NT2/D1 (cell line): ENCODE data around the gene TAF1C.

Experiments
- DNase-seq: peaks from one replicate; pipeline ENCODE4 v3.0.0-alpha.2; 2011; ENCODE audit warnings: low read depth, low spot score
- H3K27me3 ChIP-seq: 2 replicates; pipeline ENCODE4 v1.6.0; 2011; ENCODE audit warnings: mild to moderate bottlenecking; ENCODE audit not compliant: insufficient read length, insufficient read depth
- H3K36me3 ChIP-seq: 2 replicates; pipeline ENCODE4 v1.6.1; 2011; ENCODE audit warnings: mild to moderate bottlenecking, low read length, mixed read lengths; ENCODE audit not compliant: insufficient read depth, insufficient read length
- H3K4me1 ChIP-seq: 2 replicates; pipeline ENCODE4 v1.5.1; 2011; ENCODE audit not compliant: insufficient read depth, insufficient read length
- H3K4me3 ChIP-seq: 2 replicates; pipeline ENCODE4 v1.5.1; 2011; ENCODE audit warnings: low read depth; ENCODE audit not compliant: insufficient read length
- H3K9ac ChIP-seq: 2 replicates; pipeline ENCODE4 v1.6.0; 2011; ENCODE audit warnings: low read depth; ENCODE audit not compliant: insufficient read length
- H3K9me3 ChIP-seq: 2 replicates; pipeline ENCODE4 v1.5.1; 2011; ENCODE audit warnings: mild to moderate bottlenecking, low read length; ENCODE audit not compliant: insufficient read depth
- SUZ12 ChIP-seq: IDR thresholded peaks from 2 replicates; pipeline ENCODE4 v1.6.1; 2011; ENCODE audit not compliant: insufficient read length, insufficient read depth; ENCODE audit errors: extremely low read depth
- YY1 ChIP-seq: IDR thresholded peaks from 2 replicates; pipeline ENCODE4 v1.6.1; 2011; ENCODE audit not compliant: insufficient read length, insufficient read depth
- ZNF274 ChIP-seq: IDR thresholded peaks from 2 replicates; pipeline ENCODE4 v1.6.1; 2011; ENCODE audit warnings: mild to moderate bottlenecking, low read depth, low read length

TAF1C gene

GRCh38 chr16:84186685-84187437, at the start of gene TAF1C:
Gene TAF1C, minus strand, starts transcription at chr16:84187057. Its CDS starts 2,069 bp downstream, at chr16:84184988.
- DNase-seq: peak; percentile 95
- H3K36me3 ChIP-seq: peaks cover 37% of the 10 kb centered on the region
- H3K27me3 ChIP-seq: no peaks in the 10 kb centered on the region
- peak within 1 kb of the TSS; percentile 100 for H3K9ac ChIP-seq
- peaks cover 3% of the 10 kb centered on the region for H3K4me1 ChIP-seq
- TF ChIP-seq YY1 (no peak), SUZ12 (no peak), ZNF274 (no peak)
- peak within 1 kb of the TSS; percentile 100 for H3K4me3 ChIP-seq
- no peaks in the 10 kb centered on the region for H3K9me3 ChIP-seq

DNA sequence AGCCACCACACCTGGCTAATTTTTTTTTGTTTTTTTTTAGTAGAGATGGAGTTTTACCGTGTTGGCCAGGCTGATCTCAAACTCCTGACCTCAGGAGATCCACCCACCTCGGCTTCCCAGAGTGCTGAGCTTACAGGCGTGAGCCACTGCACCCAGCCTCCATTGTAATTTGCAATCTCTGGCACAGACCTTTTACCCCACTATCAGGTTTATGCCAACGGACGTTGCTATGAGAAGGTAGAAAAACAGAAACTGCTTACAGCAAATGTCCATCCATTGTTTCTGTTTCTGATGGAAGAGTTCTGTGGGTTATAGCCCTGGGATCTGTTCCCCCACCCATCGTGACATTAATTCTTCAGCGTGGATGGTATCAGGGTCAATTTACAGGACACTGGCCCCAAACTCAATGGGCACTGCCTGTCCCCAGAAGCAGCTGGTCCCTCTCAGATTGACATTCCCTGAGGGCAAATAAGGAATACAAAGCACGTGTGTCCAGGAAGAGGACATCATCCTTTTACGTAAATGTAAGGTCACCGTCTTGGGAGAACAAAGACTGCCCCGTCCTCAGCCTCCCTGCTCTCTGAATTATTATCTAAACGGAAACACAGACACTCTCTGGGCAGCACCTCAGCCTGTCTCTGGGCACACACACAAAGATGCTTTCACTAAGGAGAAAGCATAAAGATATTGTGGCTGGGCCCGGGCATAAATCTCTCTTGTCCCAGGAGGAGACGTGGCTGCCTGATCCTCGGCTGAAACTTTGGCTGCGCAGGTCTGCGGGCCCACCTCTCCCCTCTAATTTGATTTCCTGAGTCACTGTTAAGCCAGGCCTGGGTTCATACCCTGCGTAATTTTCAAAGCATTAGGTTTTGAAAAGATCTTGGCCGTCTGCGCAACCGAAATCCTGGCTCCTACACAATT, 47.7 kb upstream of the TAF1C start:
- Histone ChIP-seq H3K36me3 (no peaks in the 10 kb centered on the region), H3K27me3 (peaks cover 3% of the 10 kb centered on the region), H3K4me1 (peaks cover 5% of the 10 kb centered on the region), H3K4me3 (no peak overlapping the region), H3K9ac (no peak overlapping the region), H3K9me3 (no peaks in the 10 kb centered on the region)
- no peak for DNase-seq
- TF ChIP-seq ZNF274: no peak

- Histone ChIP-seq H3K9ac (no peak overlapping the region), H3K4me1 (peaks cover 8% of the 10 kb centered on the region), H3K36me3 (no peaks in the 10 kb centered on the region), H3K27me3 (peaks cover 3% of the 10 kb centered on the region), H3K4me3 (no peak overlapping the region), H3K9me3 (no peaks in the 10 kb centered on the region)
- TF ChIP-seq SUZ12: no peak
- TF ChIP-seq ZNF274: no peak
- no peak for TF ChIP-seq YY1
- no peak for DNase-seq
Observed at GRCh38 chr16:84233748-84234147, 46.9 kb upstream of the TAF1C start.

DNA sequence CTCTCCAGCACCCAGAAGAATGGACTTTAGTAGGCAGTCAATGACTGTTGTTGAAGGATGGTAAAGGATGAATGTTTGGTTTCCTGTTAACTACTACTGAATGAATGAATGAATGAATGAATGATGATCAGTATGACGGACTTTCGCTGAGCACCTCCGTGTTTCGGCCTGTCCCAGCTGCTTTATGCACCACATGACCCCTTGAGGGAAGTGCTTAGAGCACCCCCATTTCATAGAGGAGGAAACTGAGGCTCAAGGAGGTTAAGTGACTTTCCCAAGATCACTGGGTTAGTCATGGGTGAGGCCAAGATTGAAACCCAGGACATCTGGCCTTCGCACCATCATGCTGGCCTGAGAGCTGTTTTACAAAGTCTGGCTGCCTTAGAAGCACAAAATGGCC, 46.1 kb upstream of the TAF1C start:
- H3K36me3 ChIP-seq: no peaks in the 10 kb centered on the region
- peaks cover 9% of the 10 kb centered on the region for H3K4me1 ChIP-seq
- TF ChIP-seq SUZ12 (no peak), YY1 (no peak), ZNF274 (no peak)
- no peak overlapping the region for H3K9ac ChIP-seq
- H3K9me3 ChIP-seq: no peaks in the 10 kb centered on the region
- no peak for DNase-seq
- H3K4me3 ChIP-seq: no peak overlapping the region
- H3K27me3 ChIP-seq: peaks cover 1% of the 10 kb centered on the region

DNA sequence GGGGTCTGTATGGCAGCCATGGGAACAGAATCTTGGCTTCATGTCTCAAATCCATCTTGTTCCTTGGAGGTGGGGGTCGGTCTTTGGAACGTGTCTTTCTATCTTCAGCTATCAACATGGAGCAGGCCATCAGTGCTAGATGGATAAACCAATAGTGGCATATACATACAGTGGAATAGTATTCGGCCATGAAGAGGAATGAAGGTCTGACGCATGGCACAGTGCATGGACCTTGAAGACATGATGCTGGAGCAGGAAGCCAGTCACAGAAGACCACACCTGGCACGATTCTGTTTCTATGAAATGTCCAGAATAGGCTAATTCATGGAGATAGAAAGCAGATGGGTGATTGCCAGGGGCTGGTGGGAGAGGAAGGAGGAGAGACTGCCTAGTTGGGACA, 45.2 kb upstream of the TAF1C start:
- Histone ChIP-seq H3K36me3 (no peaks in the 10 kb centered on the region), H3K9ac (no peak overlapping the region), H3K4me1 (peaks cover 13% of the 10 kb centered on the region), H3K27me3 (no peaks in the 10 kb centered on the region), H3K4me3 (no peak overlapping the region), H3K9me3 (no peaks in the 10 kb centered on the region)
- no peak for DNase-seq
- TF ChIP-seq YY1 (no peak), ZNF274 (no peak), SUZ12 (no peak)

DNA sequence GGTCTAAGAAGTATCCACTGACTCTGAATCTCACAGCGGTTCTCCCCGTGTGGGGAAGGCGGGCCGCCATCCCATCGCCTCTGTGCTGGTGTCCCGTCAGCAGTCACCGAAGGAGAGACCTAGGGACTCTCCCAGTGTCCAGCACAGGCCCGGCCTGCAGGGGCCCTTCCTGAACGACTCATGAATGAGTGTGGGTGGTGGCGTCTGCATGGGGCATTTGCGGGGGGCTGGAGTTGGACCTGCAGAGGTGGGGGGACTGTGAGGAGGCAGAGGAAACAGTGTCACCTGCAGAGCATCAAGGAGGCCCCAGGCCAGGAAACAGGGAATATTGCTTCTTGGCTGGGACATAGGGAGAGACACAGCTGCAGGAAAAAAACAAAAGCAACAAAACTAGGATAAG, 42.6 kb upstream of the TAF1C start:
- Histone ChIP-seq H3K4me1 (peaks cover 11% of the 10 kb centered on the region), H3K4me3 (no peak overlapping the region), H3K36me3 (no peaks in the 10 kb centered on the region), H3K27me3 (no peaks in the 10 kb centered on the region), H3K9me3 (no peaks in the 10 kb centered on the region), H3K9ac (no peak overlapping the region)
- no peak for DNase-seq
- TF ChIP-seq YY1 (no peak), ZNF274 (no peak), SUZ12 (no peak)

- H3K9ac ChIP-seq: peak overlapping the region; percentile 53
- peak; percentile 51 for DNase-seq
- no peaks in the 10 kb centered on the region for H3K36me3 ChIP-seq
- H3K27me3 ChIP-seq: no peaks in the 10 kb centered on the region
- no peak for TF ChIP-seq SUZ12
- no peak for TF ChIP-seq ZNF274
- TF ChIP-seq YY1: no peak
- peaks cover 11% of the 10 kb centered on the region for H3K4me1 ChIP-seq
- no peaks in the 10 kb centered on the region; the same call in 1 of the 2 replicates for H3K9me3 ChIP-seq
- H3K4me3 ChIP-seq: peak overlapping the region; percentile 11
Observed at GRCh38 chr16:84228256-84228838, 41.5 kb upstream of the TAF1C start.
